ENCODE measurements around the gene PSMC4.

- TF ChIP-seq CTCF (IDR thresholded peaks at IDR 0.05) (no peak), ZFX (IDR thresholded peaks at IDR 0.05; ENCODE audit: borderline replicate concordance) (no peak)
Observed at GRCh38 chr19:39927076-39927475, 43.9 kb upstream of the PSMC4 start.
